Suppressor macrophage (primary cell): ENCODE results near the gene PTGER1.
A peak's percentile ranks its signal among the peaks of the same experiment; 100 is the strongest.

Experiments used
- DNase-seq, 4 experiments: peaks; one replicate each; pipeline ENCODE4 v3.0.0-alpha.2; 2020 to 2022

Gene PTGER1

GRCh38 chr19:14502334-14503092, 27.4 kb upstream of the PTGER1 start:
- no peak for DNase-seq

GRCh38 chr19:14497228-14497921, 22.2 kb upstream of the PTGER1 start:
- peak; percentile 30 to 63 (median 60) for DNase-seq

- DNase-seq = no peak
These were observed 21.7 kb upstream of the PTGER1 start for GRCh38 chr19:14496834-14497227.

GRCh38 chr19:14496029-14496833, 21.1 kb upstream of the PTGER1 start, which contains the start of gene GIPC1:
Gene GIPC1 (minus strand): TSS chr19:14496127. CDS start chr19:14482976, 13,151 bp downstream.
- peak; percentile 93 to 96 (median 95) for DNase-seq

GRCh38 chr19:14495672-14496028, 20.5 kb upstream of the PTGER1 start:
- no peak for DNase-seq

- no peak for DNase-seq
These were observed 19.9 kb upstream of the PTGER1 start for GRCh38 chr19:14494910-14495671.

GRCh38 chr19:14494411-14494810, 19.3 kb upstream of the PTGER1 start:
- no peak for DNase-seq

GRCh38 chr19:14492756-14493337, 17.7 kb upstream of the PTGER1 start:
- no peak for DNase-seq

GRCh38 chr19:14487370-14488125, 12.4 kb upstream of the PTGER1 start:
- DNase-seq = no peak

- DNase-seq = no peak
These were observed 7.2 kb upstream of the PTGER1 start for GRCh38 chr19:14482172-14482941.

- no peak for DNase-seq
These were observed 5.5 kb upstream of the PTGER1 start for GRCh38 chr19:14480700-14481079.

- peak; percentile 57 to 80 (median 69) for DNase-seq
These were observed 5.0 kb upstream of the PTGER1 start for GRCh38 chr19:14479975-14480699.

- DNase-seq = no peak
These were observed 4.3 kb upstream of the PTGER1 start for GRCh38 chr19:14479309-14479974.

GRCh38 chr19:14478113-14478545, 3.0 kb upstream of the PTGER1 start:
- DNase-seq = no peak

- DNase-seq = no peak
These were observed 2.4 kb upstream of the PTGER1 start for GRCh38 chr19:14477418-14478112.

GRCh38 chr19:14476673-14477401, 1.7 kb upstream of the PTGER1 start:
- DNase-seq = peak in 3 of 4 experiments; percentile 35 to 38 (median 36)

- DNase-seq = no peak
These were observed 1.1 kb upstream of the PTGER1 start for GRCh38 chr19:14476327-14476672.

- no peak for DNase-seq
These were observed 327 bp downstream of the PTGER1 start for GRCh38 chr19:14474827-14475226.
